Measurements from ENCODE around the gene LAMB4. TPM values are rescaled to one million over a fixed set of nuclear protein-coding genes. Genes with fewer than 3 reads are reported as not detected.

LAMB4 gene
- total RNA-seq, 1 donor from 2014 or later, result 0.17 TPM

GRCh38 chr7:107993891-107994291, 136.3 kb downstream of the LAMB4 start:
- no peak for DNase-seq

- peak; percentile 67 for DNase-seq
Observed at GRCh38 chr7:107989618-107990373, 140.4 kb downstream of the LAMB4 start.

GRCh38 chr7:107982918-107983389, 147.2 kb downstream of the LAMB4 start:
- no peak for DNase-seq

DNA sequence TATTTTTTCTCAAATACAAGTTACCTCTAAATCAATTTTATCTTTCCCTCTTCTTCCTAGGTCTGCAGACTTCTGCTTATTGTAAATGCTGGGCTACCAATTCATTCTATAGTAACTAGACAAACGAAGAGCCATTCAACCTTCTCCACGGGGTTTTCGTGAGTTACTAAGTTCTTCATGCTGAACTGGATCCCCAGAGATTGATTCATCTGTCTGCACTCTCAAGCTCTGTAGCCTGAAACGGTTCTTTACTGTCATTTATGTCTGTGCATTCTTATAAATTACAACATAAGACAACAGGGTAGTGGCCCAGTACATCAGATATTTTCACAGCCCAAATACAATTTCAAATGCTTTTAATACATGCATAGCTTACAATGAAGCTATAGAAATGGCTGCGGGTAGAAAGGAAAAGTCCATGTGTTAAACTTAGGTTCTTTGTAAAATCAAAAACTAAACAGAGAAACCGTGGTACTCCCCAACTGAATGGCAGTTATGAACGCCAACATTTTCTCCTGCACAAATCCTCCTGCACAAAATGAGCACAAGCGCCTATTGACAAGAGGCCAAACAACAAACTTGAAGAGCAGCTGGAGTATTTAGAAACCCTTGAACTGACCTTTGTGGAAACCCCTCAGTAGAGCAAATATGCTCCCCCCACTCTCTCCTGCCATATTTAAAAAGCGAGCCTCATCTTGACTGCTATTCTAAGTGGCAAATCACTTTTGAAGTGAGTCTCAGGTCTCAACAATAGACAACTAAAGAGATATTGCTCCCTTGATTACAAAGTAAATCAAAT, 147.9 kb downstream of the LAMB4 start:
- no peak for DNase-seq

DNA sequence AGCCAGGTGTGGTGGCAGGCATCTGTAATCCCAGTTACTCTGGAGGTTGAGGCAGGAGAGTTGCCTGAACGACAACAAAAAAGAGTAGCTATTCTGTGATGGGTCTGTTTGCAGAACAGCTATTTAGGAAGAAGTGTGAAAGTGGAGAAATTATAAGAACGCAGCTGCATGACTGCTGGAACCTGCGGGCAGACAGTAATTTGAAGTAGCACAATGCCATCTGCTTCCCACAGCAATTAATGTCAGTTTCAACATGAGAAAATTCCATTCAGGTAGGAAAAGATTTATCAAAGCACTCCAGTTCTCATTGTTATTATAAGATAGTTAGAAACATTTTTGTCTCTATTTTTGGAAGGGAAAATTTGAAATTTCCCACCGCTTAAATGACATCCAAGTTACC, 148.7 kb downstream of the LAMB4 start:
- no peak for DNase-seq

DNA sequence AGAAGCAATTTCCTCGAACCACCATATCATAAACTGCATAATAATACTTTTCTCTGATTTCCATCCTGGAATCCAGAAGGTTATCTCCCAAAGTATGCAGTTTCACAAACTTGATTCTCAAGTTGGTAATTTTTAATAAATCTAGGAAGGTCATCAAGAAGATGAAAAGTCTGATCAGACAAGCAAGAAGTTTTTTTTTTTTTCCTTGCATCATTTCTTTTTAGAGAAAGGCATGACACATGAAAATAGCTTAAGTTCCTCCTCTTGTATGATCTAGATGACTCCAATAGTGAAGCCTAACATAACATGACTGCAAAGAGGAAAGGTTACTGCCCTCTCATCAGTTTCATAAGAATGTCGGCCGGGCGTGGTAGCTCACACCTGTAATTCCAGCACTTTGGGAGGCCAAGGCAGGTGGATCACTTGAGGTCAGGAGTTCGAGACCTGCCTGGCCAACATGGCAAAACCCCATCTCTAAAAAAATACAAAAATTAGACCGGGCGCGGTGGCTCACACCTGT, 149.4 kb downstream of the LAMB4 start:
- DNase-seq, result no peak

- no peak for DNase-seq
Observed at GRCh38 chr7:107980171-107980570, 150.0 kb downstream of the LAMB4 start.

DNA sequence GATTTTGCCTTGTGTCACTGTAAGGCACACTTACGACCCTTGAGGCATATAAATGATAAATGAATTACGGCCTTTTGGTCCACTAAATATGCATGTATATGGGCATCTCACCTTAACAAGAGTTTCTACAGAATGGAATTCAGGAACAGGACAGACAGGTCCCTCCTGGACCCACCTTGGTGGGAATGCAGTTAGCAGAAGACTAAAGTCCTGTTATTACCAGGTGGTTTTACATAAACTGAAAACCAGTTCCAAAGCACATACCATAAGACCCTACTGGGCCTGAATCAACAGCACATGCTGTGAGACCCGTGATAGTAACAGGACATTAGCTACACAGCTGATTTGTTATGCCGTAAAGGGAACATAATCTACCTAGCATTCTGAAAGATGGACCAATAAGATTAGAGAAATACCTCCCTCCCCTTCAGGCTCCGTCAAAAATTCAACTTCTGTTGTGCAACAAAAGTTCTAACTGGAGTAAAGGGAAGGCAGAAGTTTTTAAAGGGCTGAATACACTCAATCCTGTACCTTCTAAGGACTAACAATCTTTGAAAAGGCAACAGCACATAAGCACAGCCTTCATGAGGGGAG, 151.2 kb downstream of the LAMB4 start:
- DNase-seq, result no peak

DNA sequence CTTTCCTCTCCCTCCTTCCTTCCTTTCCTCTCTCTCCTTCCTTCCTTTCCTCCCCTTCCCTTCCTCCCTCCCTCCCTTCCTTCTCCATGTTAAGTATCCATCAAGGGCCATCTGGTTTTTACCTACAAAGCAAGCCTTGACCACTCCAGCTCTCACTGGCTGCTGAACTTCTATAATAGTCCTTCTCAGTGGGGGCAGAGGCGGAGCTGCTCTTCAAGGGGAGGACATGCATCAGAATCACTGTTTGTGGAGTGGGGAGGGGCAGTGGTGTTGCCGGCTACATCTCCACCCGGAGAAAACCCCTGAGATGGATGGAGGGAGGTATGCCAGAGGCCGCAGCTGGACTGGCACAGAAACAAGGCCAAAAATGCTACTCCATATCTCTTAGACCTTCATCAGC, 153.1 kb downstream of the LAMB4 start:
- DNase-seq, result no peak

GRCh38 chr7:107976620-107977019, 153.5 kb downstream of the LAMB4 start:
- no peak for DNase-seq

DNA sequence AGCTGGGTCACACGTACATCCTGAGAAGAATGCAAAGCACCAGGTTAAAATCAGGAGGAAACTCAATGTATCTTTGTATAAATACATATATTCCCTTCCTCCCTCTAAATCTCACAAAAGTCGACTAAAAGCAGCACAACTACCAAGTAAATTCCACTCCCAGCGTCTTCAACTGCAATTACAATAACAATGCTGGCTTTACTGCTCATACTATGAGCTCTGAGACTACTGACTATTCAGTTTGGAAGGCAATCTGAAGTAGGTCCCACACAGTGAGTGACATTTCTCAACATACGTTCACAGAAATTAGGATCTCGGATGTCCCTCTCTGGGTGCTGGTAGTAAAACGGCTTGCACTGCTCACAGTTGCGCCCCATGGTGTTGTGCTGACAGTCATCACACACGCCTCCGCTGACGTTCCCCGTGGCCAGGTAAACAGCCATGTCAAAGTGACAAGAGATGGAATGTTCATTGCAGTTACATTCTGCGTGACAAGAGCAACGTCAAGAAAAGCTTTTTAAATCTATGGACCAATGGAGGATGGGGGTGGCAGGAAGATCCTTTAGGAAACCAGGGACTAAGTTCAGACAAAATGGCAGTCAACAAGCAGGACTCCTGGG, 154.7 kb downstream of the LAMB4 start:
- no peak for DNase-seq

- DNase-seq, result no peak
Observed at GRCh38 chr7:107973861-107974260, 156.3 kb downstream of the LAMB4 start.

Other genes starting within 250 kb of the LAMB4 start
- 53.8 and 151 TPM in 2 replicates for gene DLD, start 239.2 kb downstream of the LAMB4 start, total RNA-seq
- 485 and 583 TPM in 2 replicates for gene LAMB1, start 127.2 kb downstream of the LAMB4 start, total RNA-seq

Measured in dermis blood vessel endothelial cell (primary cell).